DND-41 (cell line): ENCODE measurements around the gene VPS72.

Experiments
- CTCF ChIP-seq: IDR thresholded peaks from 2 replicates; pipeline ENCODE4 v1.5.1; 2012; ENCODE audit warnings: borderline replicate concordance, low read length, moderate library complexity, mild to moderate bottlenecking; ENCODE audit not compliant: poor library complexity, severe bottlenecking; ENCODE audit errors: extremely low read depth
- EZH2 ChIP-seq: IDR thresholded peaks from 3 replicates; pipeline ENCODE4 v1.6.1; 2012; ENCODE audit warnings: borderline replicate concordance, low read depth, mild to moderate bottlenecking, moderate library complexity, low read length, inconsistent platforms; ENCODE audit not compliant: severe bottlenecking

DNA sequence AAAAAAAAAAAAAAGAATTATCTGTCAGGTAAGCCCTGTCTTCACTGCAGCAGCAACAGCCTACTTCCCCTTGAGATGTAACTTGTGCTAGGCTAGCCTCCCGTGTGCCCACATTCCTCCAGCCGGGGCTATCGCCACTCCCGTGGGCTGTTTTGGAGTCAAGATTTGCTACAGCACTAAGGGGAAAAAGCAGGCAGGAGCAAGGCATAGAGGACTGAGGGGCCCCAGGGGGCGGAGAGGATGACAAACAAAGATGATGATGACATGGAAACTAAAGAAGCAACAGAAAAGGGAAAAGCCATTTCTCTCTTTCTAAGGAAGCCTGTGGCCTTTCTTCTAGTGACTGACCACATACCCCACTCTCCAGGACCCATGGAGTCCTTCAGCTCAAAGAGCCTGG, 31.7 kb downstream of the VPS72 start:
- no peak for TF ChIP-seq CTCF
- no peak for TF ChIP-seq EZH2
